HG03354 (cell line): Measurements from ENCODE around the gene PATL1.
"Not testable (repeated sequence)": the region's sequence is repeated elsewhere in the genome, so short reads cannot be mapped to it uniquely, and the experiment has no call there.

Experiments used
- ATAC-seq: cut with Tn5 transposase; IDR thresholded peaks from one replicate; pipeline ENCODE4 v1.9.1; 2021; ENCODE audit warnings: mild to moderate bottlenecking; ENCODE audit not compliant: unreplicated experiment, poor library complexity, severe bottlenecking

Gene PATL1

GRCh38 chr11:59678118-59678812 lies 9.4 kb upstream of the PATL1 start:
- no peak for ATAC-seq

DNA sequence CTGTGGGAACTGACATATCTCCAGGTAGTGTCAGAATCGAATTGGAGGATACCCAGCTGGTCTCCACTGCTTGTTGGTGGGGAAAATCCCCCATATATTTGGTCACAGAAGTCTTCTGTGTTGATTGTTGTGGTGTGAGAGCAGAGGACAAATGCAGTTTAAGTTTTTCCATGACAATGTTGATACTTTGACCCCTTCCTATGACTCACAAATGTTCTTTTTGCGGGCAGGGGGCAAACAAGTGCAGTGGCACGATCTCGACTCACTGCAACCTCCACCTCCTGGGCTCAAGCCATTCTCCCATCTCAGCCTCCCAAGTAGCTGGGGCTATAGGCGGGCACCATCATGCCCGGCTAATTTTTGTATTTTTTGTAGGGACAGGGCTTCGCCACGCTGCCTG lies 7.4 kb upstream of the PATL1 start:
- no peak for ATAC-seq

GRCh38 chr11:59674291-59674690 lies 5.5 kb upstream of the PATL1 start:
- ATAC-seq: no peak

GRCh38 chr11:59673291-59673690 lies 4.5 kb upstream of the PATL1 start:
- ATAC-seq: no peak

DNA sequence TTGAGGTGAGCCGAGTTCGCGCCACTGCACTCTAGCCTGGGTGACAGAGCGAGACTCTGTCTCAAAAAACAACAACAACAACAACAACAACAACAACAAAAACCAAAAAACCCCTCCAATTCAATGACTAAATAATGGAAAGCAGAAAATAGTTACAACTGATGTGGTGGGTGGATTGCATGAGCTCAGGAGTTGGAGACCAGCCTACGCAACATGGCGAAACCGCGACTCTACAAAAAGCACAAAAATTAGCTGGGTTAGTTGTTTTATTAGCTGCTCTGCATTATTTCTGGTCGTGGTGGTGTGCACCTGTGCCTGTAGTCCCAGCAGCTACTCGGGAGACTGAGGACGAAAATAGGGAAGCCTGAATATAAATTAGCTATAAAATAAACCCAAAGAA lies 2.6 kb upstream of the PATL1 start:
- no peak for ATAC-seq

DNA sequence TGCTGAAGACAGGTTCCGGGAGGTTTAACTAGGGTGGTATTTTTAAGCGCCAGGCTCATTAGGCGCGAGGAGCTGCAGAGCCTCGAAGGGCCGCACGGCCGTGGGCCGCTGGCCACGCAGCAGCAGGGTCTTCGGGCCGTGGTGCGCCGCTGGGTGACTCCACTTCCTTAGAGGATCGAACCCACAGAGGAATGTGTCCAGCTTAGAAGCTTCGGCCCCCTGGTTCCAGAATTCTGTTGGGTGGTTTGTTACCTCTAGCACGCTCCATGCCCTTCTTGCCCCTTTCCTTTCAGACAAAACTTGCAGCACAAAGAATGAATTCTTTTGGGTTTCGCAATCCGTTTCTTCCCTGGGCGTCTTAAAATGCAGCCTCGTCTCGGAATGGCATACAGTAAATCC lies 773 bp upstream of the PATL1 start:
- ATAC-seq: no peak

- ATAC-seq: peak; percentile 41
These were observed 468 bp downstream of the PATL1 start for GRCh38 chr11:59668188-59668949.

DNA sequence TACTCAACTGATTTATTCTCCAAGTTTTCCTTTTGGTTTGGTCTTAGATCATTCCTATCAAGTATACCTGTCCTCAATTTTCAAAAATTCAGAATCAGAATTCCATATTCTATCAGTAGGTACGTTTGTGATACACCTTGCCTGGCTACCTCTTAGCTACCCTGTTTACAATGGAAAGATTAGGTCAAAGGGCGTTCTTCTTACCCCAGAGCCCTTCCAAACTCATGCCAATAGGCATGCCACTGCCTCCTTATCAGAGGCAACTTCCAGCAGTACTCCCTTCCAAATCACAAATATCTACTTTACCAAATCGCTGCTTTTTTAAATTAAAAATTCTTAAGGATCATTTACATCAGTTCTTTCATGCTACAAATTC lies 1.0 kb downstream of the PATL1 start:
- no peak for ATAC-seq

DNA sequence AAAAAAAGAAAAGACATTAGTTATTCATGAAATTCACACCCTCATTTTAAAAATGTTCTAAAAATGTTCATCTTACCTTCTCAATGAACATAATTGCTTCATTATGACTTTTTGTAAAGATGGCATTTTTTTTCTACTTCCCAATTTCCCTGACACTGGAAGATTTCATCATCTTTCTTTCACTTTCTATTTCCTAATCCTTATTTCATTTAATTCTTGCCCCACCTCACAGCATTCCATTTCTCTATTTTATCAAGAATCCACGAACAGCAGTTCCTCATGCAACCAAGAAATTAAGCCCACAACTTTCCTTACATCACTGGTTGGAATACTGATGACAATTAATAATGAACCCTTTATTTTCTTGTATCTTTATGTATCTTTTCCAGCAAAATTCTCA lies 1.9 kb downstream of the PATL1 start:
- no peak for ATAC-seq

DNA sequence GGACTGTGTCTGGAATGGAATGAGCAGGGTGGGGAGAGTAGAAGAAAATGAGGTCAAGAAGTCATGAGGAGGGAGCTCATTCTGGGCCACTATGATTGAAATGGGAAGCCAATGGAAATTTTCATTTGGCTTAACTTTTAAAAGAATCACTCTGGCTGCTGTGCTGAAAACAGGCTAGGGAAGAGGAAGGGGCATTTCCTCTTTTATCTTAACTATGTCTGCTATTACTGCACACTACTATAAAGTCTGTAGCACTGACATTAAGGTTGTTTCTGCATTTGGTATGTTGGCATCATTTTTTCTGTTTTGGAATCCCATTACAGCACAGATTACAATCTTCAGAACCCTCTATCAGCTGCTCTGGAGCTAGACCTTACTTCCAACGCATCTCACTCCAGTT lies 8.2 kb downstream of the PATL1 start:
- ATAC-seq: no peak

DNA sequence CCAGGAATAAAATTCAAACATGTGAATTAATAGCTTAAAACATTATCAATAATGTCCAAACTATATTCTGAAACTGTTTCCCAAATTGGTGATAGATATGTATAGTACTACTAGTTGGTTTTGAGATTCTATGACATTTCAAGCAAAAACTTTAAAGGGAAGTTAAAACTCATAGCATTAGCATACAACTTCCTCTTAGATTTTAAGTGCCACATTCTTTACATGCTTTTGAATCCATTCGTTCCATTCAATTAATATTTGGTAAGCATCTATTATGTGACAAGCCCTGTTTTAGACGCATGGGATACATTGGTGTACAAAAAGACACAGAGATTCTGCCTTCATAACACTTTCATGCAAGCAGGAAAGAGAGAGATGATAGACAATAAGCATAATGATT lies 8.9 kb downstream of the PATL1 start:
- ATAC-seq: no peak

DNA sequence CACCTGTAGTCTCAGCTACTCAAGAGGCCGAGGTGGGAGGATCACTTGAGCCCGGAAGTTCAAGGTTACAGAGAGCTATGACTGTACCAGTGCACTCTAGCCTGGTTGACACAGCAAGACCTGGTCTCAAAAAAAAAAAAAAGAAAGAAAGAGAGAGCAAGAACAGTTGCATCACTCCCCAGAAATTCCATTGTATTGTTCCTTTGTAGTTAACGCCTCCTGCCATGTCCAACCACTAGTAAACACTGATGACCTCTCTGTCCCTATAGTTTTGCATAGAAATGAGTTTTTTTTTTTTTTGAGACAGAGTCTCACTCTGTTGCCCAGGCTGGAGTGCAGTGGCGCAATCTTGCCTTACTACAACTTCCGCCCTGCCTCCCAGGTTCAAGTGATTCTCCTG lies 10.8 kb downstream of the PATL1 start:
- ATAC-seq: no peak

DNA sequence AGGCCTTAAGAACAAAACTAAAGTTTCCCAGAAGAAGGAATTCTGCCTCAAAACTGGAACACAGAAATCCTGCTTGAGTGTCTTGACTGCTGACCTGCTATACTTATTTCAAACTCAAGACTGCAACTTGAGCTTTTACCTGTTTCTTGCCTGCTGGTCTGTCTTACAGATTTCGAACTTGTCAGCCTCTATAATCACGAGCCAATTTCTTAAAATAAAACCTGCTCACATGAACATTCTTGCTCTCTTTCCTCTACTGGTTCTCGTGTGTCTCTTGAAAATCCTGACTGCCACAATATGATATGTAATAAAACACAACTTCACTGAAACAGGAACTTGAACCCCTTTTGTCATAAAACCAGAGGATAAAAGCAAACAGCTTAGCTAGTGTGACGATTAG lies 13.9 kb downstream of the PATL1 start:
- no peak for ATAC-seq

DNA sequence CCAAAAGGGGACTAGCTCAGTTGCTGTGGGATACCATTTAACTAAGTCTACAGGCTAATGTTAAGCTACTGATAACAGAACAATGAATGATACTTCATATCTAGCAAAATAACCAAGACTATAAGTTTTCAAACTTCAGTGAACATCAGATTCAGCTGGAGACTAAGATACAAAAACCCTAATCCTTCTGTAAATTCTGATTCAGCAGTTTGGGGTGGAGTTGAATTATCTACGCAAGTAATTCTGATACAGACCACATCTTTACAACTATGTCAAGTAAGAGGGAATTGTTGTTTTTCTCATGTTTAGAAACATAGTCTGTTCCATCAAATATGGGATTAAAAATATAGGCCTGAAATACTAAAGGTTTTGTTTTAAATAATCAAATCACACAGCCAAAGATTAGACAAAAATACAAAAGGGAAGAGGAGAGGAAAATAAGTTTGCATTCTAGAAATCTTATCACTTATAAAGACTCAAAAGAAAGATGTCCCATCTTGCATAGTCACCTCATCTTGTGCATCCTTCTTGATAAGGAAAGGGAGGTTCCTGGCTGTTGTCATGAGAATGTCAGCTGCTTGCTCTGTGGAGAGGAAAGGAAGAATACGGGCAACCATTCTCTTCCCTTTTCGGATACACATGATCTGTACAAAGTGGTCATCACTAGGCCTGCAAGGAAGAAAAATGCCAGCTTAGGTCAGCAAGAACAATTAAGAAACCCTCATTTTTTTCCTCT lies 21.4 kb downstream of the PATL1 start:
- ATAC-seq: no peak

DNA sequence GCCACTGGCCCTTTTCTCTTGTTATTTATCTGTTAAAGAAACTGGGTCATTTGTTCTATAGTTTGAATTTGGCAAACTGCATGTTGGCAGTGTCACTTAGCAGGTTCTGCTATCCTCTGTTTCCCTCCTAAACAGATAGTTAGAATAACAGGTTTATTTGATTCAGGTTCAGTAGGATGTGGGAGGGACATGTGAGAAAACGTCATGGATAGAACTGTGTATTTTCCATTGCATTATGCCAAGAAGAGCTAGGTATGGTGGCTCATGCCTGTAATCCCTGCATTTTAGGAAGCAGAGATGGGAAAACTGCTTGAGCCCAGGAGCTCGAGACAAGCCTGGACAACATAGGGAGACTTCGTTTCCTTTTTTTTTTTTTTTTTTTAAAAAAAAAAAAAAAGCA lies 24.3 kb downstream of the PATL1 start:
- ATAC-seq: no peak

DNA sequence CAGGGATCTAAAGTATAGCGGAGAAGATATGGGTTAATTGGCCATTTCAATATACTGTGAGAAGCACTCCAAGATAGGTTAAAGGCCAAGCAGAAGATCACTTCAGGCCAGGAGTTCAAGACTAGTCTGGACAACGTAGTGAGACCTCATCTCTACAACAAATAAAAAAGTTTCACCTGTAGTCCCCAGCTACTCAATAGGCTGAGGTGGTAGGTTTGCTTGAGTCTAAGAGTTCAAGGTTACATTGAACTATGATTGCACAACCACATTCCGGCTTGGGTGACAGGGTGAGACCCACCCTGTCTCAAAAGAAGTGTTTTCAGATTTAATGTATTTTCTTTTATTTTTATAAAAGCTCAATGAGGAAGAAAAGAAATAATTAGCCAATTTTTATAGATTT lies 25.4 kb downstream of the PATL1 start:
- ATAC-seq: no peak

DNA sequence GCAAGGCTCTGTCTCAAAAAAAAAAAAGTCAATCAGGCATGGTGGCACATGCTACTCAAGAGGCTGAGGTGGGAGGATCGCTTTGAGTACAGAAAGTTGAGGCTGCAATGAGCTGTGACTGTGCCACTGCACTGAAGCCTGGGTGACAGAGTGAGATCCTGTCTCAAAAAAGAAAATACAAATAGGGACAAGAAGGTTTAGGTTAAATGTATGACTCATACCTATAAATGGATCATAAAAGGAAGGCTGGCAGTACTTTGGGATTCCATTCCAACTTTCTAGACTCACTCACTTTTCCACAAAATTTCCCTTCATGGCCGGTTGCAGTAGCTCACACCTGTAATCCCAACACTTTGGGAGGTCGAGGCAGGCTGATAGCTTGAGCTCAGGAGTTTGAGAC lies 27.7 kb downstream of the PATL1 start:
- ATAC-seq: no peak

GRCh38 chr11:59630493-59630892 lies 38.3 kb downstream of the PATL1 start:
- no peak for ATAC-seq

GRCh38 chr11:59629996-59630395 lies 38.8 kb downstream of the PATL1 start:
- no peak for ATAC-seq

GRCh38 chr11:59626969-59627368 lies 41.9 kb downstream of the PATL1 start:
- ATAC-seq: not testable (repeated sequence)

DNA sequence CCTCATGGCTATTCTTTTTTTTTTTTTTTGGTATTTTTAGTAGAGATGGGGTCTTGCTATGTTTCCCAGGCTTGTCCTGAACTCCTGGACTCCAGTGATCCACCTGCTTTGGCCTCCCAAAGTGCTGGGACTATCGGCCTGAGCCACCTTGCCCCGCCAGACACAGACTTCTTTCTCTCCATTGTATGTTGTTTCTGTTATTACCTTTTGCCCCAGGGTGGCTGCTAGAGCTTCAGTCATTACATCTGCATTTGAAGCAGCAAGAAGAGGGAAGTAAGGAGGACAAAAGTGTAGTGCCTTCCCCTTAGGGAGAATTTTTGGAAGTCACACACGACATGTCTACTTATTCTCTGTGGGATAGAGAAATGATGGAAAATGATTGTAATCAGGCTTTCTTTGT lies 43.1 kb downstream of the PATL1 start:
- ATAC-seq: no peak
